Glutamatergic neuron (in vitro differentiated cells): ENCODE data around the gene KCNMB3. TPM values are rescaled to one million over a fixed set of nuclear protein-coding genes. Genes with fewer than 3 reads are reported as not detected.

Experiments
- DNase-seq: peaks from one replicate; pipeline ENCODE4 v3.0.0; 2022
- H3K27ac Mint-ChIP-seq: one replicate; pipeline ENCODE4 v1.8.0; 2020; ENCODE audit warnings: mild to moderate bottlenecking, mixed read lengths, inconsistent platforms; ENCODE audit not compliant: unreplicated experiment
- H3K27me3 Mint-ChIP-seq: one replicate; pipeline ENCODE4 v1.8.0; 2020; ENCODE audit warnings: mild to moderate bottlenecking, moderate library complexity, mixed read lengths, inconsistent platforms; ENCODE audit not compliant: unreplicated experiment
- H3K36me3 Mint-ChIP-seq: one replicate; pipeline ENCODE4 v1.8.0; 2020; ENCODE audit warnings: mild to moderate bottlenecking, mixed read lengths, inconsistent platforms; ENCODE audit not compliant: unreplicated experiment
- H3K4me1 Mint-ChIP-seq: one replicate; pipeline ENCODE4 v1.8.0; 2020; ENCODE audit warnings: mild to moderate bottlenecking, low read depth, mixed read lengths, inconsistent platforms; ENCODE audit not compliant: unreplicated experiment
- H3K4me3 Mint-ChIP-seq: one replicate; pipeline ENCODE4 v1.8.0; 2020; ENCODE audit warnings: mild to moderate bottlenecking, mixed read lengths, inconsistent platforms; ENCODE audit not compliant: unreplicated experiment
- H3K9me3 Mint-ChIP-seq: one replicate; pipeline ENCODE4 v1.8.0; 2020; ENCODE audit warnings: mild to moderate bottlenecking, moderate library complexity, mixed read lengths, inconsistent platforms; ENCODE audit not compliant: unreplicated experiment
- total RNA-seq: library from RNA; stranded (reverse); fragmentation: NEBNext Ultra II Directional; extraction: Animal tissue kit (Norgen Biotek cat#: 25700); gene quantifications from one replicate; pipeline ENCODE4 v1.2.1, GENCODE V29; 2021; ENCODE audit not compliant: unreplicated experiment
- TF ChIP-seq, protein P1 (sequence below): fragments of 200-600 bp; sonication (generic); IDR thresholded peaks from one replicate; pipeline ENCODE4 v1.5.0; 2021; ENCODE audit not compliant: partially characterized antibody, unreplicated experiment

KCNMB3 gene
- total RNA-seq, 1 donor from 2014 or later: 2.5 TPM

GRCh38 chr3:179236669-179237301 lies 14.1 kb downstream of the KCNMB3 start:
- H3K27me3 Mint-ChIP-seq: no peaks in the 10 kb centered on the region
- H3K4me1 Mint-ChIP-seq: no peaks in the 10 kb centered on the region
- no peak overlapping the region for H3K27ac Mint-ChIP-seq
- no peak overlapping the region for H3K4me3 Mint-ChIP-seq
- TF ChIP-seq, protein P1, sequence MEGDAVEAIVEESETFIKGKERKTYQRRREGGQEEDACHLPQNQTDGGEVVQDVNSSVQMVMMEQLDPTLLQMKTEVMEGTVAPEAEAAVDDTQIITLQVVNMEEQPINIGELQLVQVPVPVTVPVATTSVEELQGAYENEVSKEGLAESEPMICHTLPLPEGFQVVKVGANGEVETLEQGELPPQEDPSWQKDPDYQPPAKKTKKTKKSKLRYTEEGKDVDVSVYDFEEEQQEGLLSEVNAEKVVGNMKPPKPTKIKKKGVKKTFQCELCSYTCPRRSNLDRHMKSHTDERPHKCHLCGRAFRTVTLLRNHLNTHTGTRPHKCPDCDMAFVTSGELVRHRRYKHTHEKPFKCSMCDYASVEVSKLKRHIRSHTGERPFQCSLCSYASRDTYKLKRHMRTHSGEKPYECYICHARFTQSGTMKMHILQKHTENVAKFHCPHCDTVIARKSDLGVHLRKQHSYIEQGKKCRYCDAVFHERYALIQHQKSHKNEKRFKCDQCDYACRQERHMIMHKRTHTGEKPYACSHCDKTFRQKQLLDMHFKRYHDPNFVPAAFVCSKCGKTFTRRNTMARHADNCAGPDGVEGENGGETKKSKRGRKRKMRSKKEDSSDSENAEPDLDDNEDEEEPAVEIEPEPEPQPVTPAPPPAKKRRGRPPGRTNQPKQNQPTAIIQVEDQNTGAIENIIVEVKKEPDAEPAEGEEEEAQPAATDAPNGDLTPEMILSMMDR: no peak
- H3K9me3 Mint-ChIP-seq: no peaks in the 10 kb centered on the region
- no peaks in the 10 kb centered on the region for H3K36me3 Mint-ChIP-seq
- DNase-seq: no peak

GRCh38 chr3:179234199-179234598 lies 16.7 kb downstream of the KCNMB3 start:
- Mint-ChIP-seq H3K4me3 (no peak overlapping the region), H3K27me3 (no peaks in the 10 kb centered on the region), H3K9me3 (no peaks in the 10 kb centered on the region), H3K27ac (no peak overlapping the region), H3K36me3 (no peaks in the 10 kb centered on the region), H3K4me1 (no peaks in the 10 kb centered on the region)
- DNase-seq: no peak
- TF ChIP-seq, protein P1: no peak

DNA sequence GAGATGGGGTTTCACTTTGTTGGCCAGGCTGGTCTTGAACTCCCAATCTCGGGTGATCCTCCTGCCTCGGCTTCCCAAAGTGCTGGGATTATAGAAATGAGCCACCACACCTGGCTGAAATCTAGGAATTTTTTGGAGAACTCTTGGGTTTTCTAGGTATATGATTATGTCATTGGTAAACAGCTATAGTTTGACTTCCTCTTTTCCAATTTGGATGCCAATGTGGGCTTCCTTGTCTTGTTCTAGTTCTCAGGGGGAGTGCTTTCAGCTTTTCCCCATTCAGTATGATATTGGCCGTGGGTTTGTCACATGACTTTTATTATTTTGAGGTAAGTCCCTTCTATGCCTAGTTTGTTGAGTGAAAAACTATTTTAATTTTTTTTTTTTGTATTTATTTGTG lies 17.9 kb downstream of the KCNMB3 start:
- Mint-ChIP-seq H3K9me3 (no peaks in the 10 kb centered on the region), H3K4me3 (no peak overlapping the region), H3K27ac (no peak overlapping the region), H3K4me1 (no peaks in the 10 kb centered on the region), H3K36me3 (no peaks in the 10 kb centered on the region), H3K27me3 (no peaks in the 10 kb centered on the region)
- TF ChIP-seq, protein P1: no peak
- no peak for DNase-seq

GRCh38 chr3:179229177-179229576 lies 21.7 kb downstream of the KCNMB3 start:
- H3K9me3 Mint-ChIP-seq: no peaks in the 10 kb centered on the region
- TF ChIP-seq, protein P1: no peak
- no peaks in the 10 kb centered on the region for H3K4me1 Mint-ChIP-seq
- DNase-seq: no peak
- no peaks in the 10 kb centered on the region for H3K27me3 Mint-ChIP-seq
- H3K4me3 Mint-ChIP-seq: no peak overlapping the region
- H3K27ac Mint-ChIP-seq: no peak overlapping the region
- no peaks in the 10 kb centered on the region for H3K36me3 Mint-ChIP-seq

DNA sequence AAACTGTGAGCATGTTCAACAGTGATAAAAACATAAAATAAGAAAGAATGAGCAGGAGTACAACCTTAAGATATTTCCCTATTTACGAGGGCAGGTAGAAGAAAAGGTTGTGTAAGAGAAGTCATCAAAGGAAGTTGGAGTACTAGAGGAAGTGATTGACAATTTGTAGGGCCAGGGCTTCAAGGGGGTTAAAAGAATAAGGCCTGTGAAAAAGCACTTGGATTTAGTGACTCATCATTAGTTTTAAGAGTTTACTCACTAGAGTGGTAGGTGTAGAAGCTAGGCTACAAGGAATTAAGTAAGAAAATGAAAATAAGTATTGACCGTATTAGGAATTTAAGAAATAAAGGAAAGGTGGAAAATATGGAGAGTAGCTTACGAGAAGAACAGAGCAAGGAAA lies 23.6 kb downstream of the KCNMB3 start:
- TF ChIP-seq, protein P1: no peak
- no peaks in the 10 kb centered on the region for H3K27me3 Mint-ChIP-seq

More for the DNA sequence above, 23.6 kb downstream of the KCNMB3 start:
- no peak for DNase-seq
- no peaks in the 10 kb centered on the region for H3K36me3 Mint-ChIP-seq
- H3K4me1 Mint-ChIP-seq: no peaks in the 10 kb centered on the region
- H3K27ac Mint-ChIP-seq: no peak overlapping the region
- no peaks in the 10 kb centered on the region for H3K9me3 Mint-ChIP-seq
- no peak overlapping the region for H3K4me3 Mint-ChIP-seq
